HG03039 (cell line): ENCODE data around the gene MMP25.

Experiments used
- ATAC-seq: cut with Tn5 transposase; IDR thresholded peaks from one replicate; pipeline ENCODE4 v1.9.1; 2021; ENCODE audit warnings: mild to moderate bottlenecking, moderate library complexity; ENCODE audit not compliant: unreplicated experiment

Gene MMP25

GRCh38 chr16:3017344-3017743, 29.0 kb upstream of the MMP25 start:
- ATAC-seq, result no peak

GRCh38 chr16:3017794-3018506, 28.4 kb upstream of the MMP25 start, which contains the start of gene CLDN6:
TSS of gene CLDN6 (minus strand) at chr16:3018183. CDS start at chr16:3016021, 2,162 bp downstream.
- no peak for ATAC-seq

GRCh38 chr16:3019594-3020246, 26.6 kb upstream of the MMP25 start:
- no peak for ATAC-seq

GRCh38 chr16:3020247-3020603, 26.1 kb upstream of the MMP25 start, which contains the start of gene TNFRSF12A:
TSS of gene TNFRSF12A (plus strand) at chr16:3020368. CDS start at chr16:3020398, 30 bp downstream.
- ATAC-seq, result no peak

GRCh38 chr16:3020604-3021448, 25.5 kb upstream of the MMP25 start:
- no peak for ATAC-seq

GRCh38 chr16:3021449-3022207, 24.7 kb upstream of the MMP25 start:
- no peak for ATAC-seq

GRCh38 chr16:3022208-3022683, 24.1 kb upstream of the MMP25 start:
- ATAC-seq, result no peak

GRCh38 chr16:3022684-3023414, 23.5 kb upstream of the MMP25 start:
- ATAC-seq, result no peak

- ATAC-seq, result no peak
These were observed 23.0 kb upstream of the MMP25 start for GRCh38 chr16:3023415-3023668.

- ATAC-seq, result peak; percentile 57
These were observed 22.5 kb upstream of the MMP25 start, which contains the start of the genes HCFC1R1 and THOC6 for GRCh38 chr16:3023669-3024478. TSS of gene HCFC1R1 (minus strand) at chr16:3023942. CDS start at chr16:3023941, 1 bp downstream. TSS of gene THOC6 (plus strand) at chr16:3024035. CDS start at chr16:3024327, 292 bp downstream.

GRCh38 chr16:3025032-3026002, 21.0 kb upstream of the MMP25 start:
- no peak for ATAC-seq

GRCh38 chr16:3026003-3026378, 20.4 kb upstream of the MMP25 start:
- ATAC-seq, result no peak

GRCh38 chr16:3026609-3027488, 19.5 kb upstream of the MMP25 start:
- ATAC-seq, result no peak

GRCh38 chr16:3027489-3027795, 18.9 kb upstream of the MMP25 start:
- ATAC-seq, result no peak

GRCh38 chr16:3027983-3028715, 18.2 kb upstream of the MMP25 start:
- ATAC-seq, result no peak

GRCh38 chr16:3028716-3029319, 17.5 kb upstream of the MMP25 start:
- ATAC-seq, result no peak
